ENCODE data around the gene GLCE. TPM values are rescaled to one million over a fixed set of nuclear protein-coding genes. Genes with fewer than 3 reads are reported as not detected.

GLCE gene
- total RNA-seq, 1 experiment from 2014 or later: 12.5 TPM

- TF ChIP-seq AR (CRISPR knock-in tag; IDR thresholded peaks at IDR 0.05): no peak
- TF ChIP-seq IRF1 (CRISPR knock-in tag; IDR thresholded peaks at IDR 0.05): no peak
Observed at GRCh38 chr15:69154684-69155083, 5.8 kb upstream of the GLCE start (continued).

- TF ChIP-seq ATF2 (CRISPR knock-in tag; IDR thresholded peaks at IDR 0.05; ENCODE audit: borderline replicate concordance, low read depth): no peak
- no peak for TF ChIP-seq ZNF263 (CRISPR knock-in tag; IDR thresholded peaks at IDR 0.05; ENCODE audit: low read depth)
- TF ChIP-seq ZNF317 (CRISPR knock-in tag; IDR thresholded peaks at IDR 0.05; ENCODE audit: borderline replicate concordance, low read depth): no peak
- no peak for TF ChIP-seq ZBTB43 (CRISPR knock-in tag; IDR thresholded peaks at IDR 0.05)
- no peak for TF ChIP-seq FOXJ3 (CRISPR knock-in tag; IDR thresholded peaks at IDR 0.05; ENCODE audit: borderline replicate concordance)
- no peak for TF ChIP-seq NFATC4 (CRISPR knock-in tag; IDR thresholded peaks at IDR 0.05)
- TF ChIP-seq ZNF281 (CRISPR knock-in tag; IDR thresholded peaks at IDR 0.05): no peak
- no peak for TF ChIP-seq ZBTB21 (CRISPR knock-in tag; IDR thresholded peaks at IDR 0.05; ENCODE audit: borderline replicate concordance)
- TF ChIP-seq GABPB1 (CRISPR knock-in tag; IDR thresholded peaks at IDR 0.05): no peak
- TF ChIP-seq SOX15 (CRISPR knock-in tag; IDR thresholded peaks at IDR 0.05): no peak
- no peak for TF ChIP-seq ATF1 (CRISPR knock-in tag; IDR thresholded peaks at IDR 0.05)
- no peak for TF ChIP-seq ZNF121 (CRISPR knock-in tag; IDR thresholded peaks at IDR 0.05)
- TF ChIP-seq CREB1 (CRISPR knock-in tag; IDR thresholded peaks at IDR 0.05): no peak
- no peak for TF ChIP-seq SMAD4 (CRISPR knock-in tag; IDR thresholded peaks at IDR 0.05)
- ChIA-PET POLR2A (no interaction called here), CTCF (interaction anchor here (1.5 kb wide), 2 partner anchors 11 to 57 kb away, joined by 4 to 5 read pairs; no protein-coding TSS in a partner anchor)
- no peaks in the 10 kb centered on the region for H3K36me3 Mint-ChIP-seq
- H3K9me3 Mint-ChIP-seq: peaks cover 5% of the 10 kb centered on the region
- no peak overlapping the region for H3K4me3 Mint-ChIP-seq
- H3K4me1 Mint-ChIP-seq: peaks cover 11% of the 10 kb centered on the region
- peaks cover 17% of the 10 kb centered on the region for H3K27me3 Mint-ChIP-seq (ENCODE audit: low read depth)
- DNase-seq (ENCODE audit: low spot score): no peak
- H3K27ac Mint-ChIP-seq: no peak overlapping the region
- ATAC-seq: no peak
Observed at GRCh38 chr15:69156736-69157381, 3.6 kb upstream of the GLCE start.

Data from WTC11 (cell line).